GM19238 (cell line): Measurements from ENCODE around the gene SRD5A3.
"Not testable (repeated sequence)": the region's sequence is repeated elsewhere in the genome, so short reads cannot be mapped to it uniquely, and the experiment has no call there.

ENCODE experiments used
- DNase-seq: peaks from one replicate; pipeline ENCODE4 v3.0.0; 2011; ENCODE audit warnings: low spot score; ENCODE audit not compliant: insufficient read length

The SRD5A3 gene

DNA sequence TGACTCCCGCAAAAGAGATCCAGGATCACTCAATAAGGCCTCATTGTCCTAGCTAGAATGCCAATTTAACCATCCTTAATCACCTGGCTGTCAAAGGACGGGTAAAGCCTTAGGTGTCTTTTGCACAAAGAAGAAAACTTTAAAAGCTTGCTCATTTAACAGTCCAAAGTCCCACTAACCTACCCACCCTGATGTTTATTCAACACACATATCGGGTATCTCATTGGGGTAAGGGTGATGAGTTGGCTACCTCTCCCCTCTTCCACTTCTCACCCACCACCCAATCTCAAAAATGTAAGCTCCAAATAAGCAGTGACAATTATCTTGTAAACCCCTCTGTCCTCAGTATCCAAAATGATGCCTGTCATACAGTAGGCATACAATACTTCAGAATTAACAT, 988 bp upstream of the SRD5A3 start:
- no peak for DNase-seq

DNA sequence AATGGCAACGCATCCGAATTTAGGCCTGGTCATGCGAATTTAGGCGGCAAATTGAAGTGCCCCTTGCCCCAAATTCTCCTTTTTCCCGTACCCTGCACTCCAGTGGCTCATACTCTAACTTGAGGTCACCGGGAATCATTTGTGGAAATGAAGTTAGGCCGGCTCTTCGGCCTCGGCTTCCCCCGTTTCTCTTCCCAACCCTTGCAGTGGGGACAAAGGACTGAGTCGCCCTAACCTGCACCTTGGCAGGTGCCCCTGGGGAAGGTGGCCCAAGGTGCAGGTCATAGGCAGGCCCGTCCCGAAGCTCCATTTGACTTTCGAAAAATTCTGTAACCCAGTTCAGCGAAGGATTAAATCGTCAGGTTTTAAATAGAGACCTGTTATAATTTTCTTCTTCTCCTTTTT, 811 bp downstream of the SRD5A3 start:
- DNase-seq, result no peak

DNA sequence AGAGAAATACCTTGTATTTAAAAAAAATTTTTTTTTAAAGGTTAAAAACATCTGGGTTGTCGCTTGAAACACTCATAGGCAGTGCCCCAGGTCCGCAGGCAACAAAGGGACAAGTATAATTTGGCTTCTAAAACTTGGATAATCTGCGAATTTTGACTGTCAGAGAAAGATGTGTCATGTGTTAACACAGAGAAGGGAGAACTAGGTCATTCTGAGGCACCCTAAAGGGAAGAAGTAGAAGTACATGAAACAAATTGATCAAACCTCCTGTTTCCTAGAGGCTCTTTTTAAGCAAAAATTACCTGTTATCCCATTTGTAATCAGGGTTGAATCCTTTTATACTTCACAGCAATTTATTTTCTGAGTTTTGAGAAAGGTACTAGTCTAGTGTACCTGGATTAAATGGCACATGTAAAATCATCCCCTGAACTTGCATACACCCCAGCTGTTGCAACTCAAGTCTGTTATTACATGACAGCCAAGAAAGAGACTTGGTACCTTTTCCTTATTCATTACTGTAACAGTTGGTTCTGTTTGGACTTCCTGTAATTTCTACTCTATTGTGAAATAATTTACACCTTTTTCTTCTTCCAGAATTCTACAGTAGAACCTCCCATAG, 1.7 kb downstream of the SRD5A3 start:
- DNase-seq, result no peak

DNA sequence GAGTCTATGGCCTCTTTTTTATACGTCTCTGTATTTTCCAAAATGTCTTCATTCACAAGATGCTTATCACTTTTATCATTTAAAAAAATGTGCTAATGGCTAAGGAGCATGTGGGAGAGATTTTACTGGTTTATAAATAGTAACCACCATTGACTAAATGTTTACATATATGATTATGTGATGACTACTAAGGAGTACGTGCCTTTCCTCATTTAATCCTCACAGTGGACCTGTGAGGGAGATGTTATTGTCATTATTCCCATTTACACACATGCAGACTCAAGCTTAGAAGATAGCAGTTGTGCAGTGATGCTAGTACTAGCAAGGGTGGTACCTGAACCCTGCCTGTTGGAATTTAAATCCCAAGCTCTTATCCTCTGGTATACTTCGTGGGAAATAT, 2.4 kb downstream of the SRD5A3 start:
- no peak for DNase-seq

DNA sequence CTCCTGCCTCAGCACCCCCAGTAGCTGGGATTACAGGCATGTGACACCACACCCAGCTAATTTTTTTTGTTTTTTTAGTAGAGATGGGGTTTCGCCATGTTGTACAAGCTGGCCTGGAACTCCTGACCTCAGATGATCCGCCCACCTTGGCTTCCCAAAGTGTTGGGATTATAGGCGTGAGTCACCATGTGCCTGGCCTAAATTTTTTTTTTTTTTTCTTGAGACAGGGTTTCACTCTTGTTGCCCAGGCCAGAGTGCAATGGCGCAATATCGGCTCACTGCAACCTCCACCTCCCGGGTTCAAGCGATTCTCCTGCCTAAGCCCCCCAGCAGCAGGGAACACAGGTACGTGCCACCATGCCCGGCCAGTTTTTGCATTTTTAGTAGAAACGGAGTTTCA, 4.8 kb downstream of the SRD5A3 start:
- DNase-seq, result not testable (repeated sequence)

DNA sequence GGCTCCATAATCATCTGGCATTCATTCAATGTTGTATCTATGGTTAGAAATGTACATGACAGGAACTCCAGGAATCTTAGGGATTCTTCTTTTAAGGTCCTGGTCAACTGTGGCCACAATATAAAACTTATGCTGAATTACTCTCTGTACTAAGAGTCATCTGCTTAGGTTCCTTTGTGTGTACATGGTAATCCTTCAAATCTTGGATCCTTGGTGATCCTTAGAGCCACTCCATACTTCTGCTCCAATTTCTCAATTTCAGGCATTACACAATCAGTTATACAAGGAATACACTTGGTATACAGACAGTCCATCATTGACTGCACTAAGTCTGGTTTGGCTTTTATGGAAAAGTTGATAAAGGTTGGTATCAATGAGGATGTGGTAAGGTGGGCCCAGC, 5.8 kb downstream of the SRD5A3 start:
- no peak for DNase-seq

DNA sequence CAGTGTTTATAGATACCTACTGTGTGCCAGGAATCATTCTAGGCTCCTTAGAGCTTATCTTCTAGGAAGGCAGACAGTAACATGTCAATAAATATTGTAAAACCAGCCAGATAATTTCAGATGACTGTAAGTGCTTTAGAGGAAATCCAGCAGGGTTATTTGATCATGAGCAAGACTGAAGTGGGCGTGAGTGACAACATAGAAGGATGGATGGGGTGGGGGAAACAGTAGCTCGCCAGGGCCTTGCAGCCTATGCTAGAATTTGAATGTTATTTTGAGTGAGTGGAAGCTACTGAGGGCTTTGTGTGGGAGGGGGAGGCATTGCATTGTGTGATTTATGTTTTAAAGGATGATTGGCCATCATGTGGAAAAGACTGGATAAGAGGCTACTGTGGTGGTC, 6.7 kb downstream of the SRD5A3 start:
- no peak for DNase-seq

DNA sequence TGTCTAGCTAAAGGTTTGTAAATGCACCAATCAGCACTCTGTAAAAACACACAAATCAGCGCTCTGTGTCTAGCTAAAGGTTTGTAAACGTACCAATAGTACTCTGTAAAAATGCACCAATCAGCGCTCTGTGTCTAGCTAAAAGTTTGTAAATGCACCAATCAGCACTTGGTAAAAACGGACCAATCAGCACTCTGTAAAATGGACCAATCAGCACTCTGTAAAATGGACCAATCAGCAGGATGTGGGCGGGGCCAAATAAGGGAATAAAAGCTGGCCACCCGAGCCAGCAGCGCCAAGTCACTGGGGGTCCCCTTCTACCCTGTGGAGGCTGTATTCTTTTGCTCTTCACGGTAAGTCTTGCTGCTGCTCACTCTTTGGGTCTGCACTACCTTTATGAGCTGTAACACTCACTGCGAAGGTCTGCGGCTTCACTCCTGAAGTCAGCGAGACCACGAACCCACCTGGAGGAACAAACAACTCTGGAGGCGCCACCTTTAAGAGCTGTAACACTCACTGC, 7.2 kb downstream of the SRD5A3 start:
- not testable (repeated sequence) for DNase-seq

DNA sequence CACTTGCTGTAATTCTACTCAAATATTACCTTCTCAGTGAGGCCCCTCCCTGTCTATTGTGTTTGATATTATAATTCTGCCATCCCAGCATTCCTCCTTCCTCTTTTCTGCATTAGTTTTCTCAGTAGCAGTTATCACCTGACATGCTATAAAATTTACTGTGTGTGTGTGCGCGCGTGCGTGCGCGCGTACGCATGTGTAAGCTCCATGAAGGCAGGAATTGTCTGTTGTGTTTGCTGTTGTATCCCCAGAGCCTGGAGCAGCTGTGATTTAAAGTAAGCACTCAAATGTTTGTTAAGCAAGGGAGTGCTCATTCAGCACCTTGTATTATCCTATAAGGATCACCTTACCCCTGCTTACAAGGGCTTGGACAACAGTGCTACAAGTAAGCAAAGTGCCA, 8.6 kb downstream of the SRD5A3 start:
- DNase-seq, result no peak

DNA sequence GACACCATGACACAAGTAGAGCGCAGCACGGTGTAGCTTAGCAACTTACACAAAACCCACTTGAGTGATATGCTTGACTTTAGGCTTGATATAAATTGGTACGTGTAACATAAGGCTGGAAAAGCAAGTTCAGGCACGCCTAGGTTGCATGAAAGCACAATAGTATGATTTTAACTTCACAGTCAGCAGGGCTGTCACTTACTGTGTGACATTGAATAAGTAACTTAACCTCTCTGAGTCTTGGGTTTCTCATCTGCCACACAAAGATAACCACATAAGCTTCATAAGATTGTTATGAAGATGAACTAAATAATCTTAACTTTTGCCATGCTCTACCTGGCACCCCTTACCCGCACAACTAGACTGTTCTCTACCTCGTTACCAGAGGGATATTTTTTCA, 9.5 kb downstream of the SRD5A3 start:
- DNase-seq, result no peak

DNA sequence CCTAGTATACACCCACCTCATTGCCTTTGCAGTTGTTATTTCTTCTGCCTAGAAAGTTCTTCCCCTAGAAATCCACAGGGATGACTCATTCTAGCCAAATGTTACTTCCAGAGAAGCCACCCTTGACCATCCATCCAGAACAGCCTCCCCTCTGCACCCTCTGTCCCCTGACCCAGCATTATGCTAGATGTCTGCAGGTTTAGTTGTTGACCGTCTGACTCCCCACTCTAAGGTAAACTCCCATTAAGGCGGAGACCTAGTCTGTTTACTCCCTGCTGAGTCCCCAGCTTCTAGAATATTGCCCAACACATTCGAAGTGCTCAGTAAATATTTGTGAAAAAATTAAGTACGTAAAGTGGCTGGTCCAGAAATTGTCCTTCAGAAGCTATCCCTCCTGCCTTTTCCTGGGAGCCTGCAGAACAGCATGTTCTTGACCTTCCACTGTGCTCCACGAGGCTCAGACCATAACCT, 11.0 kb downstream of the SRD5A3 start:
- no peak for DNase-seq

DNA sequence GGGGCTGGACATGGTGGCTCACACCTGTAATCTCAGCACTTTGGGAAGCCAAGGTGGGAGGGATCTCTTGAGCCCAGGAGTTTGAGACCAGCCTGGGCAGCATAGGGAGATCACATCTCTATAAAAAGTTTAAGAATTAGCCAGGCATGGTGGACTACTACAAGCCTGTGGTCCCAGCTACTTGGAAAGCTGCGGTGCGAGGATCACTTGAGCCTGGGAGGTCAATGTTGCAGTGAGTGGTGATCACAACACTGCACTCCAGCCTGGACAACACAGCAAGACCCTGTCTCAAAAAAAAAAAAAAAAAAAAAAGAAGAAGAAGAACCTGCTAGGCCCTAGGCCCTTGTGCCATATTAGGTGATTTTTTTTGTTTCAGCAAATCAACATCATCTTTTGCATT, 12.2 kb downstream of the SRD5A3 start:
- DNase-seq, result no peak

DNA sequence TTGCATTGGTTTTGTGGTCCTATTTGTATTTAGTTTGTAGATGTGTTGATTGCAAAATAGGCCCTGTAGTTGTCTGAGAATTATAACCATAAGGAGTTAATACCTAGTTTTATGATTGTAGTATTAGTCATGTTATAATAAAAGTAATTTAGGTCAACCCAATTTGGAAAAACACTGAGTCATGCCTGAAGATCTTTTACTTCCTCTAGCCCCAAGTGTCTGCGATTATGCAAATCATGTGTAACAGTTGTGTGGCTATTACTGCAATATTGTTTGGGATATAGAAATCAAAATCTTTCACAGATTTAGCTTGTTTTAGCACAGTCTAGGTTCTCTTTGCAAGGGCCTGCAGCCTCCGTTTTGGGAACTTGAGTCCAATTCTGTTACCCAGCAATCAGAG, 12.6 kb downstream of the SRD5A3 start:
- DNase-seq, result peak; percentile 13

DNA sequence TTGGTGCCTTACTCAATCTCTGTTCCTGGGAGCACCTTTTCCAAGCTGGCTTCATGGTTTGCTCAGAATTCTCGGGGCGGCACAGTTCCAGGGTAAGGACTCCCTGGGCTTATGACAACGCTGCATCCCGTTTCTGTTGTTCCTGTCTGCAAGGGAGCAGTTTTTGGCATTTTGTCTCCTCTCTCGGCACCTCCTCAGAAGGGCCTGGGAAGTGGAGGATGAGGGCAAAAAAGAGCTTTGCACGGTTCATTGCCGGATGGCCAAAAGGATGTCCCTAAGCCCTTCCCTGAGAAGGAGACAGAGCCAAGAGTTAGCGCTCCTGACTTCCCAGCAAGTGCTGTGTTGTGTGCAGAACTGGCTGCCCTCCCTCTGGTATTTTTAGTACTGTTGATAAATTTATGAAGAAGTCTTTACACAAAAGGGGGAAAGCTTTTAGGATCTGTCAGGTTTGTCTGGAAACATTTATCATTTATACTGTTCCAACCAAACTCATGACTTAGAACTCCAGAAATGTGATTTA, 13.4 kb downstream of the SRD5A3 start:
- DNase-seq, result no peak

DNA sequence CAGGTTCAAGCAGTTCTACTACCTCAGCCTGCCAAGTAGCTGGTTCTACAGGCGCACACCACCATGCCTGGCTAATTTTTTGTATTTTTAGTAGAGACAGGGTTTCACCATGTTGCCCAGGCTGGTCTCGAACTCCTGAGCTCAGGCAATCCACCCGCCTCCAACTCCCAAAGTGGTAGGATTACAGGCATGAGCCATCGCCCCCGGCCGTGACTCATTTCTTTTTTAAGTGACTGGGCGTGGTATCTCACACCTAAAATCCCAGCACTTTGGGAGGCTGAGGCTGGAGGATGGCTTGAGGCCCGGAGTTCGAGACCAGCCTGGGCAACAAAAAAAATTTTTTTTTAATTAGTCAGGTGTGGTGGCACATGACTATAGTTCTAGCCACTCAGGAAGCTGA, 16.9 kb downstream of the SRD5A3 start:
- DNase-seq, result not testable (repeated sequence)

DNA sequence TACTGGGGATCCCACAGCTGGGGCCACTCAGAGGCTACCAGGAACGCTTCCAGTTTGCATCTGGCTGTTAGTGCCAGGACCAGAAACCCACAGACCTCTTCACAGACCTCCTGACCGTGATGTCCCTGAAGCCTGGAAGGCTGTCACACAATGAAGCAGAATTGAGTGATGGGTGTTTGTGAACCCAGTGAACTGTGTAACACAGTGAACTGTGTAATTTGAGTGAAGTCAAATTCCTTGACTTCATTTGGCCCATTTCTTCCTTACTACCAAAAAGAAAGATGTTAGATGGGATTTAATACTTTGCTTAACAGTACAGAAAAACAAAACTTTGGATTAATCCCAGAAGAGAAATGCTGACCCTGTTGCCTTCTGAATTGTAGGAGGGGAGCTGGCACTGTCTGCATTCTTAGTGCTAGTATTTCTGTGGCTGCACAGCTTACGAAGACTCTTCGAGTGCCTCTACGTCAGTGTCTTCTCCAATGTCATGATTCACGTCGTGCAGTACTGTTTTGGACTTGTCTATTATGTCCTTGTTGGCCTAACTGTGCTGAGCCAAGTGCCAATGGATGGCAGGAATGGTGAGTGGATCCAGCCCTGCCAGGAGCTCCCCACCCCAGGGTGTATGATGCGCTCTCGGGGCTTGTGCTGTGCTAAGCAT, 17.8 kb downstream of the SRD5A3 start:
- DNase-seq, result no peak

DNA sequence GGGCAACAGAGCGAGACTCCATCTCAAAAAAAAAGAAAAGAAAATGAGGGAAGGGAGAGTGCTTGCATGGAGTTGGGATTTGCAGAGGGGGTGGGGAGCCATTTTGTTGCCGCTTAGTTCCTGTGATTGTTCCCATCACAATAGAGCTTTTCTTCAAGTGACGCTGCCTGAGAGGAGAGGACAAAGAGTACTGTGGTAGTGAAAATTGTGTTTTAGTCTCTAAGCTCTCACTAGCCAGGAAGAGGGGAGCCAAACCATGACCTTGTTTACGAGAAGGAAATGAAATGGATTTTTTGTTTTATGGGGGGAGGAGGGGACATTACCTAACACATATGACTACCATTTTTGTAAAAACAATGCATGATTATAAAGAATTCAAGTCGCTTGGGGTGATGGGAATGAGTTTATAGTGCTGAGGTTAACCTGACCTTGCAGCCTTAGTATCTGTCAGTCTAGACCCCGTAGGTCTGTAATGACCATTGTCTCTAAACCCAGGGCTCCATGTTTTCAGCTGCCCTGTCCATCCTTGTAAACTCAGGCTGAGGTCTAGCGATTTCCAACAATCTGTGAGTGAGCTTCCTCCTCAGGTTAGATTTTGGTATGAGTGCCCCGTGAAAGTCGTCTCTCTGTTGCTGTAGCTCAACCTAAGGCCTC, 18.8 kb downstream of the SRD5A3 start:
- no peak for DNase-seq

DNA sequence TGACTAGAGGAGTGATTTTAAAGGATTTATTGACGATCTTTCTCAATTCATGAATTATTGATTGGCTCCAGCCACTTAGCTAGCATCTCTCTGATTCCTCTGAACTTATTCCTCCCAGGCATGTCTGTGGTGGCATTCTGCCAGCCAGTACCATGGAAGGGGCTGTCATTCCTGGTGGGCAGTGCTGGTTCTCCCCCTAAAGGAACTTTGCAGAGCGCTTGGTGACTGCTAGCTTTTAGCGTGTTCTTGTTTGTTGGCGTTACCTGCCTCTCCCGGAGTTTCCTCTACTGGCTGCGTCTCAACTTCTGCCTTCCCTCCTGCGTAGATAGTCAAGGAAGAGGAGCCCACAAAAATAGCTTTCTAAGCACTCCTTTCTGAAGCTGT, 19.3 kb downstream of the SRD5A3 start:
- DNase-seq, result no peak

DNA sequence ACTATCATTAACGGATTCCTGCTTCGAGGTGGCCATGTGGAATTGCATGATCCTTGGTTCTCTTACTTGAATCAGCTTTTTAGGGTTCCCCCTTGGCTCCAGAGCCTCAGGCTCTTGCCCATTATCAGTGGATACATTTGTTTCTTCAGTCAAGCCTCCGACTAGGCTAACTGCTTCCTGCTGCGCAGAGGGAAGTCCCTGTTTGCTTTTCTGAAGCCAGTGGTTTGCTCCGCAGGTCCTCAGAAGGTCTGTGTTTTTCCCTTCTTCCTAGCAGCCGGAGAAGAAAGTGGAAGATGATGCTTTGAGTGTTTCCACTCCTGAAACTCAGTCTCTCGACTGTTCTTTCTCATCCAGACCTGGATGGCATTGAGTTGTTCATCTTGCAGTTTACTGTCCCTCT, 20.6 kb downstream of the SRD5A3 start:
- no peak for DNase-seq

DNA sequence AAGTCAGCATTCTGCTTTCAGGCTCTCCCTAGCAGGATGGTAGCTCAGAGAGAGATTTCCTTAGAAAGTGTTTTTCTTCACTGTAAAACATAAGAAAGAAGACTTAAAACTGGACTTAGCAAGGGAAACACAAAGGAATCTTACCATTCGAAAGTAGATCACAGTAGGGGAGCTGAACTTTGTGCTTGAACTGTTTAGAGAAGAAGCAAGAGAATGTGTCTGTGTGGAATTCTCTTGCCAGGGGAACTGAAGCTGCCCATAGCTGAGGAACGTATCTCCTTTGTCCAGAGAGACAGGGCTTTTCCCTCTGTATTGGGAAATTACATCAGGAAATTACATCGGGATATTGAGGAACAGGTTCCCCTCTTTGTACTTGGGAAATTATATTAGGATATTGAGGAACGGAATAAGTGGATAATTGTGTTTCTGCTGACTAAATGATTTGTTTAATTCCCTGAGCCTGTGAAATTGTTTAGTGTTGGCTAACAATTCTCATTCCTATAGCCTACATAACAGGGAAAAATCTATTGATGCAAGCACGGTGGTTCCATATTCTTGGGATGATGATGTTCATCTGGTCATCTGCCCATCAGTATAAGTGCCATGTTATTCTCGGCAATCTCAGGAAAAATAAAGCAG, 21.2 kb downstream of the SRD5A3 start:
- DNase-seq, result no peak

DNA sequence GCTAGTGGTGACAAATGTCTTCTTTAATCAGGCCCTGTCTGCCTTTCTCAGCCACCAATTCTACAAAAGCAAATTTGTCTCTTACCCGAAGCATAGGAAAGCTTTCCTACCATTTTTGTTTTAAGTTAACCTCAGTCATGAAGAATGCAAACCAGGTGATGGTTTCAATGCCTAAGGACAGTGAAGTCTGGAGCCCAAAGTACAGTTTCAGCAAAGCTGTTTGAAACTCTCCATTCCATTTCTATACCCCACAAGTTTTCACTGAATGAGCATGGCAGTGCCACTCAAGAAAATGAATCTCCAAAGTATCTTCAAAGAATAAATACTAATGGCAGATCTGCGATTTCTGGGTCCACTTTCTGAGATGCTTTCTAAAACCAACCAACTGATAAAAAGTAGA, 23.9 kb downstream of the SRD5A3 start:
- DNase-seq, result no peak

DNA sequence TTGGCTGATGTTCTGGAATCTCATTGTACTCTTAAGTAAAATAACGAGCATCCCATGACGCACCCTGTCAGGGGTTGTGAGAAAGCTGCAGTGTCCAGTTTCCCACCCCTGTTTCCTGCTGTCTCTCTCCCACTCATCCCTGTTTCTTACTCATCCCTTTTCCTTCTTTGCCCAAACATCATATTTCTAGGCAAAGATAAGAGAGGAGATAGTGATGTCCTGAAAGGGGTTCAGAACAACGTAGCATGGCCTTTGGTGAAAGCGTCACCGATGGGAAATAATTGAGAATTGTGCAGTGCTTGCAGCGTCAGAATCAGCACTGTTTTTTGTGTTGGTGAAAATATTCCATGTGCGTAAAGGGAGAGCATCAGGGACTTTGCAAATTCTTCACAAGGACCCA, 26.2 kb downstream of the SRD5A3 start:
- no peak for DNase-seq
